ENCODE data around the gene ITPK1.

The ITPK1 gene

GRCh38 chr14:93040443-93040842 lies 75.3 kb downstream of the ITPK1 start:
- no peak for DNase-seq

- DNase-seq: no peak
Measured at GRCh38 chr14:93039649-93040315, 75.9 kb downstream of the ITPK1 start.

GRCh38 chr14:93037351-93037750 lies 78.4 kb downstream of the ITPK1 start:
- no peak for DNase-seq

- no peak for DNase-seq
Measured at GRCh38 chr14:93036652-93037345, 78.9 kb downstream of the ITPK1 start.

- DNase-seq: no peak
Measured at GRCh38 chr14:93035917-93036651, 79.6 kb downstream of the ITPK1 start.

- DNase-seq: no peak
Measured at GRCh38 chr14:93035585-93035916, 80.2 kb downstream of the ITPK1 start.

GRCh38 chr14:93034671-93034994 lies 81.1 kb downstream of the ITPK1 start:
- DNase-seq: no peak

- no peak for DNase-seq
Measured at GRCh38 chr14:93033983-93034670, 81.6 kb downstream of the ITPK1 start.

GRCh38 chr14:93033084-93033982 lies 82.4 kb downstream of the ITPK1 start:
- DNase-seq: peak; percentile 8 to 30

- DNase-seq: peak; percentile 32 to 54
Measured at GRCh38 chr14:93032421-93032936, 83.2 kb downstream of the ITPK1 start.

GRCh38 chr14:93031505-93032315 lies 84.0 kb downstream of the ITPK1 start:
- DNase-seq: no peak

- no peak for DNase-seq
Measured at GRCh38 chr14:93030761-93031160, 85.0 kb downstream of the ITPK1 start.

- no peak for DNase-seq
Measured at GRCh38 chr14:93029911-93030508, 85.7 kb downstream of the ITPK1 start.

- no peak for DNase-seq
Measured at GRCh38 chr14:93029417-93029816, 86.3 kb downstream of the ITPK1 start.

GRCh38 chr14:93028724-93029076 lies 87.0 kb downstream of the ITPK1 start:
- DNase-seq: no peak

GRCh38 chr14:93027810-93028723 lies 87.7 kb downstream of the ITPK1 start:
- DNase-seq: no peak

GRCh38 chr14:93026339-93026738 lies 89.4 kb downstream of the ITPK1 start:
- no peak for DNase-seq

GRCh38 chr14:93025055-93025454 lies 90.7 kb downstream of the ITPK1 start:
- DNase-seq: no peak

GRCh38 chr14:93024493-93024892 lies 91.2 kb downstream of the ITPK1 start:
- no peak for DNase-seq

Measured in AML-193 (cell line).